CMK (cell line): ENCODE results near the gene DNAH10.
"Not testable (repeated sequence)": the region's sequence is repeated elsewhere in the genome, so short reads cannot be mapped to it uniquely, and the experiment has no call there.

Experiments
- DNase-seq: peaks from one replicate; pipeline ENCODE4 v3.0.0-alpha.2; 2010; ENCODE audit warnings: low read depth

DNAH10 gene

GRCh38 chr12:123907726-123908476 lies 145.8 kb downstream of the DNAH10 start:
- DNase-seq: no peak

- no peak for DNase-seq
Observed at GRCh38 chr12:123908884-123909725, 147.0 kb downstream of the DNAH10 start.

- DNase-seq: no peak
Observed at GRCh38 chr12:123910057-123910456, 148.0 kb downstream of the DNAH10 start.

GRCh38 chr12:123910761-123911193 lies 148.7 kb downstream of the DNAH10 start:
- DNase-seq: no peak

GRCh38 chr12:123911672-123912409 lies 149.7 kb downstream of the DNAH10 start:
- not testable (repeated sequence) for DNase-seq

GRCh38 chr12:123912415-123913380 lies 150.6 kb downstream of the DNAH10 start:
- no peak for DNase-seq

- DNase-seq: no peak
Observed at GRCh38 chr12:123914726-123915333, 152.7 kb downstream of the DNAH10 start.

- DNase-seq: no peak
Observed at GRCh38 chr12:123916729-123917128, 154.6 kb downstream of the DNAH10 start.

GRCh38 chr12:123917337-123917850 lies 155.3 kb downstream of the DNAH10 start:
- DNase-seq: no peak

- no peak for DNase-seq
Observed at GRCh38 chr12:123919980-123920360, 157.9 kb downstream of the DNAH10 start.

- DNase-seq: no peak
Observed at GRCh38 chr12:123923038-123923437, 160.9 kb downstream of the DNAH10 start.

GRCh38 chr12:123923927-123924326 lies 161.8 kb downstream of the DNAH10 start:
- no peak for DNase-seq

GRCh38 chr12:123924539-123924938 lies 162.4 kb downstream of the DNAH10 start:
- no peak for DNase-seq

GRCh38 chr12:123928274-123928865 lies 166.3 kb downstream of the DNAH10 start:
- DNase-seq: peak; percentile 47

GRCh38 chr12:123928897-123929296 lies 166.8 kb downstream of the DNAH10 start:
- no peak for DNase-seq

- DNase-seq: no peak
Observed at GRCh38 chr12:123929946-123930583, 168.0 kb downstream of the DNAH10 start.

GRCh38 chr12:123931686-123932321 lies 169.7 kb downstream of the DNAH10 start:
- no peak for DNase-seq

GRCh38 chr12:123933214-123933613 lies 171.1 kb downstream of the DNAH10 start:
- no peak for DNase-seq

GRCh38 chr12:123934016-123934620 lies 172.0 kb downstream of the DNAH10 start:
- DNase-seq: no peak
